K562 (cell line): ENCODE data around the gene AARSD1. TPM values are rescaled to one million over a fixed set of nuclear protein-coding genes. Genes with fewer than 3 reads are reported as not detected.

Experiments
- CBX3 ChIP-seq, 2 experiments: IDR thresholded peaks; 1 replicate in 1 of 2; 2 replicates in 1 of 2; pipeline ENCODE4 v1.6.1; 2012; ENCODE audit warnings: inconsistent platforms in 2 of 2, low read length in 2 of 2, borderline replicate concordance in 1 of 2, control low read depth in 1 of 2
- CXXC5 ChIP-seq: fragments of 250-450 bp; sonication (Bioruptor Pico); IDR thresholded peaks from 2 replicates; pipeline ENCODE4 v1.8.0; 2022; ENCODE audit warnings: inconsistent platforms, mild to moderate bottlenecking, moderate library complexity
- ELF4 ChIP-seq: fragments of 450-650 bp; formaldehyde crosslinking; IDR thresholded peaks from 2 replicates; pipeline ENCODE4 v1.4.0; 2022; ENCODE audit warnings: missing genetic modification characterization
- FOS ChIP-seq: IDR thresholded peaks from 3 replicates; pipeline ENCODE4 v1.6.1; 2011; ENCODE audit not compliant: insufficient read length; ENCODE audit errors: extremely low read depth
- NCOA6 ChIP-seq: fragments of 450-650 bp; IDR thresholded peaks from 2 replicates; pipeline ENCODE4 v1.6.1; 2017; ENCODE audit warnings: mild to moderate bottlenecking
- NFYB ChIP-seq: IDR thresholded peaks from 2 replicates; pipeline ENCODE4 v1.6.1; 2011; ENCODE audit warnings: mild to moderate bottlenecking, moderate library complexity; ENCODE audit not compliant: insufficient read length; ENCODE audit errors: extremely low read depth
- POLR2A ChIP-seq: fragments of 450-650 bp; conservative IDR thresholded peaks from 2 replicates; pipeline ENCODE4 v1.6.1; 2016
- TBP ChIP-seq: optimal IDR thresholded peaks from 2 replicates; pipeline ENCODE3; 2011; ENCODE audit warnings: low read depth, low read length, improper control_type of control experiment
- YBX1 ChIP-seq: fragments of 450-650 bp; IDR thresholded peaks from 2 replicates; pipeline ENCODE4 v1.7.1; 2016; ENCODE audit warnings: mild to moderate bottlenecking
- YY1 ChIP-seq, 3 experiments: IDR thresholded peaks; 2 replicates each; pipeline ENCODE4 v1.6.1; 2011; ENCODE audit warnings: low read length in 2 of 3, mild to moderate bottlenecking in 2 of 3, moderate library complexity in 2 of 3, borderline replicate concordance in 1 of 3, control low read depth in 1 of 3, low read depth in 1 of 3; ENCODE audit not compliant: insufficient read depth in 3 of 3, insufficient replicate concordance in 2 of 3, control insufficient read depth in 1 of 3, insufficient read length in 1 of 3; ENCODE audit errors: extremely low read depth in 1 of 3
- polyA plus RNA-seq, 8 experiments: library from polyadenylated mRNA; depleted of rRNA in 4 of 8; stranded (reverse) in 5 of 8; unstranded in 3 of 8; fragments of >200 nt; fragmentation: Nextera tagmentation in 2 of 8; fragmentation: Illumina TruSeq in 1 of 8; extraction: Ambion mirVana in 2 of 8; extraction: Trizol in 1 of 8; gene quantifications; 2 replicates each; pipeline versions ENCODE4 v1.2.1 to v1.2.3, GENCODE V29; 2011 to 2014; ENCODE audit warnings: inconsistent platforms in 1 of 8, missing spikeins in 1 of 8
- total RNA-seq, 7 experiments: library from RNA; depleted of rRNA in 6 of 7; stranded (reverse); fragments of >200 nt in 6 of 7; fragmentation: Illumina TruSeq in 2 of 7; extraction: Trizol in 2 of 7; gene quantifications; 2 replicates each; pipeline versions ENCODE4 v1.2.1 to v1.2.3, GENCODE V29; 2011 to 2021; ENCODE audit warnings: low replicate concordance in 1 of 7
- TF ChIP-seq, protein P1 (sequence below): fragments of 450-650 bp; IDR thresholded peaks from 2 replicates; pipeline ENCODE4 v1.6.1; 2017; ENCODE audit warnings: antibody characterized with exemption, mild to moderate bottlenecking
- TF ChIP-seq, protein P2 (sequence below): IDR thresholded peaks from 3 replicates; pipeline ENCODE4 v1.6.1; 2011; ENCODE audit warnings: borderline replicate concordance, mild to moderate bottlenecking; ENCODE audit not compliant: insufficient read length, insufficient read depth
- TF ChIP-seq, protein P3 (sequence below), 2 experiments: IDR thresholded peaks; 2 replicates each; pipeline ENCODE4 v1.6.1; 2011; ENCODE audit warnings: borderline replicate concordance in 1 of 2, control low read depth in 1 of 2, low read depth in 1 of 2, low read length in 1 of 2, mild to moderate bottlenecking in 1 of 2, mixed read lengths in 1 of 2, moderate library complexity in 1 of 2; ENCODE audit not compliant: insufficient read depth in 1 of 2, insufficient read length in 1 of 2, poor library complexity in 1 of 2, severe bottlenecking in 1 of 2; ENCODE audit errors: extremely low read depth in 1 of 2
- TF ChIP-seq, protein P4 (sequence below), 2 experiments: fragments of 450-650 bp in 1 of 2; sonication (generic) in 1 of 2; formaldehyde crosslinking in 1 of 2; IDR thresholded peaks in 1 of 2; conservative IDR thresholded peaks in 1 of 2; 2 replicates each; pipeline versions ENCODE4 v1.6.1 to v1.8.1; 2016 to 2023; ENCODE audit warnings: mild to moderate bottlenecking in 2 of 2, moderate library complexity in 2 of 2, inconsistent platforms in 1 of 2, missing genetic modification reagents in 1 of 2
- TF ChIP-seq, protein P5 (sequence below): fragments of 450-650 bp; IDR thresholded peaks from 2 replicates; pipeline ENCODE4 v1.6.1; 2014; ENCODE audit warnings: low read depth, mild to moderate bottlenecking, moderate library complexity, borderline replicate concordance

Gene AARSD1
- total and polyA plus RNA-seq, 9 of the 15 experiments (the other 6 are each of a cell fraction or from before 2014, with no cell fraction given), result 51.7 to 98.5 (median 68.6) TPM

DNA sequence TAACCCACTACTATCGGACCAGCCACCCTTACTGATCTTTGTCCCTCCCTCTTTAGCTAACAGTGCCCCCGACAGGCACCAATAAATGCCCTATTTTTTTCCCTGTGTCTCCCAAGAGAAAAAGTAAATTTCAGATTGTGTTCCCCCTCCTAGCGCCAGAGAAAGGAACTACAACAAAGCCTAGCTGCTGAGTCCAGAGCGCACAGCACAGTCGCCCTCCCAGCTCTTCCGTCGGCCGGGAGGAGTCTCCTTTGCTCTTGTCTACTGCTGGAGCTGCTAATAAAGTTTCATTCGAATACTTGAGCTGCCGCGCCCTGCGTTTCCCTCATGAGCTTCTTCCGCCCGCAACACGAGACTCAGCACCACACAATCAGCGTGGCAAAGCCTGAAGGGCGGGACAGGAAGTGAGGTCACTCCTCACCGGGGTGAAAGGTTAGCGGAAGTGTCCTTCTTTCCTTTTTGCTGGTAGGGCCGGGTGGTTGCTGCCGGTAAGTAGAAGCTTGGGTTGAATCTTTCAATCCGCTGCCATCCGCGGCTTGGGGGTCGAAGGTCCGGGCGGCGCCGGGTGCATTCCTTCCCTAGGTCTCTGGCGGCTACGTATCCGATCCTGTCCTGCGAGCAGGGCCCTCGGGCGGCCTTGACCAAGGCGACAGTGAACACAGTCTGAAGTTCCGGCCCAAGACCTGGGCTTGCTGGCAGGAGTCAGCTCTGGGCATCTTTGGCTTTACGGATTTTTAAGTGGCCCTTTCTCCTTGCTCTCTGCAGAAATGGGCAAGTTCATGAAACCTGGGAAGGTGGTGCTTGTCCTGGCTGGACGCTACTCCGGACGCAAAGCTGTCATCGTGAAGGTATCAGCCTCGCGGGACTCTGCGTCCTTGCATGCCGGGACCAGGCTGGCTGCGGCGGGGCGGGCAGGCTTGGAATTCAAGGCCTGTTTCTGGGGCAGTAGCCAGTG lies 34.0 kb upstream of the AARSD1 start, which contains the start of gene RPL27 (continued):
- peak in 1 of 3 experiments; percentile 66 for TF ChIP-seq YY1 (IDR thresholded peaks at IDR 0.05; ENCODE audit: borderline replicate concordance in 1 of 3, control insufficient read depth in 1 of 3, extremely low read depth in 1 of 3, insufficient read depth in 3 of 3, insufficient read length in 1 of 3, insufficient replicate concordance in 2 of 3, low read depth in 1 of 3, low read length in 2 of 3)
- TF ChIP-seq YBX1, result no peak
- TF ChIP-seq, protein P1, sequence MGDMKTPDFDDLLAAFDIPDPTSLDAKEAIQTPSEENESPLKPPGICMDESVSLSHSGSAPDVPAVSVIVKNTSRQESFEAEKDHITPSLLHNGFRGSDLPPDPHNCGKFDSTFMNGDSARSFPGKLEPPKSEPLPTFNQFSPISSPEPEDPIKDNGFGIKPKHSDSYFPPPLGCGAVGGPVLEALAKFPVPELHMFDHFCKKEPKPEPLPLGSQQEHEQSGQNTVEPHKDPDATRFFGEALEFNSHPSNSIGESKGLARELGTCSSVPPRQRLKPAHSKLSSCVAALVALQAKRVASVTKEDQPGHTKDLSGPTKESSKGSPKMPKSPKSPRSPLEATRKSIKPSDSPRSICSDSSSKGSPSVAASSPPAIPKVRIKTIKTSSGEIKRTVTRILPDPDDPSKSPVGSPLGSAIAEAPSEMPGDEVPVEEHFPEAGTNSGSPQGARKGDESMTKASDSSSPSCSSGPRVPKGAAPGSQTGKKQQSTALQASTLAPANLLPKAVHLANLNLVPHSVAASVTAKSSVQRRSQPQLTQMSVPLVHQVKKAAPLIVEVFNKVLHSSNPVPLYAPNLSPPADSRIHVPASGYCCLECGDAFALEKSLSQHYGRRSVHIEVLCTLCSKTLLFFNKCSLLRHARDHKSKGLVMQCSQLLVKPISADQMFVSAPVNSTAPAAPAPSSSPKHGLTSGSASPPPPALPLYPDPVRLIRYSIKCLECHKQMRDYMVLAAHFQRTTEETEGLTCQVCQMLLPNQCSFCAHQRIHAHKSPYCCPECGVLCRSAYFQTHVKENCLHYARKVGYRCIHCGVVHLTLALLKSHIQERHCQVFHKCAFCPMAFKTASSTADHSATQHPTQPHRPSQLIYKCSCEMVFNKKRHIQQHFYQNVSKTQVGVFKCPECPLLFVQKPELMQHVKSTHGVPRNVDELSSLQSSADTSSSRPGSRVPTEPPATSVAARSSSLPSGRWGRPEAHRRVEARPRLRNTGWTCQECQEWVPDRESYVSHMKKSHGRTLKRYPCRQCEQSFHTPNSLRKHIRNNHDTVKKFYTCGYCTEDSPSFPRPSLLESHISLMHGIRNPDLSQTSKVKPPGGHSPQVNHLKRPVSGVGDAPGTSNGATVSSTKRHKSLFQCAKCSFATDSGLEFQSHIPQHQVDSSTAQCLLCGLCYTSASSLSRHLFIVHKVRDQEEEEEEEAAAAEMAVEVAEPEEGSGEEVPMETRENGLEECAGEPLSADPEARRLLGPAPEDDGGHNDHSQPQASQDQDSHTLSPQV, result peak; percentile 9; the same call in 1 of the 2 replicates
- TF ChIP-seq, protein P2, sequence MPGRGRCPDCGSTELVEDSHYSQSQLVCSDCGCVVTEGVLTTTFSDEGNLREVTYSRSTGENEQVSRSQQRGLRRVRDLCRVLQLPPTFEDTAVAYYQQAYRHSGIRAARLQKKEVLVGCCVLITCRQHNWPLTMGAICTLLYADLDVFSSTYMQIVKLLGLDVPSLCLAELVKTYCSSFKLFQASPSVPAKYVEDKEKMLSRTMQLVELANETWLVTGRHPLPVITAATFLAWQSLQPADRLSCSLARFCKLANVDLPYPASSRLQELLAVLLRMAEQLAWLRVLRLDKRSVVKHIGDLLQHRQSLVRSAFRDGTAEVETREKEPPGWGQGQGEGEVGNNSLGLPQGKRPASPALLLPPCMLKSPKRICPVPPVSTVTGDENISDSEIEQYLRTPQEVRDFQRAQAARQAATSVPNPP, result no peak
- TF ChIP-seq, protein P3, sequence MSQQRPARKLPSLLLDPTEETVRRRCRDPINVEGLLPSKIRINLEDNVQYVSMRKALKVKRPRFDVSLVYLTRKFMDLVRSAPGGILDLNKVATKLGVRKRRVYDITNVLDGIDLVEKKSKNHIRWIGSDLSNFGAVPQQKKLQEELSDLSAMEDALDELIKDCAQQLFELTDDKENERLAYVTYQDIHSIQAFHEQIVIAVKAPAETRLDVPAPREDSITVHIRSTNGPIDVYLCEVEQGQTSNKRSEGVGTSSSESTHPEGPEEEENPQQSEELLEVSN (IDR thresholded peaks at IDR 0.05; ENCODE audit: borderline replicate concordance in 1 of 2, extremely low read depth in 1 of 2, insufficient read depth in 1 of 2, insufficient read length in 1 of 2, low read depth in 1 of 2, low read length in 1 of 2, poor library complexity in 1 of 2, severe bottlenecking in 1 of 2), result peak; percentile 61 to 66
- TF ChIP-seq ELF4 (CRISPR knock-in tag), result 0 out of 2 replicates have a peak, but pooled peaks have one; percentile 34
- peak in 1 of 2 experiments; percentile 34; a peak in 1 of 3 replicates for TF ChIP-seq CBX3 (IDR thresholded peaks at IDR 0.05; ENCODE audit: borderline replicate concordance in 1 of 2, low read length in 2 of 2)
- TF ChIP-seq CXXC5 (CRISPR knock-in tag), result peak; percentile 98
- 0 out of 2 replicates have a peak, but pooled peaks have one; percentile 41 for TF ChIP-seq NCOA6
- TF ChIP-seq, protein P4, sequence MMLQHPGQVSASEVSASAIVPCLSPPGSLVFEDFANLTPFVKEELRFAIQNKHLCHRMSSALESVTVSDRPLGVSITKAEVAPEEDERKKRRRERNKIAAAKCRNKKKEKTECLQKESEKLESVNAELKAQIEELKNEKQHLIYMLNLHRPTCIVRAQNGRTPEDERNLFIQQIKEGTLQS (IDR thresholded peaks at IDR 0.05), result peak; percentile 82
- TF ChIP-seq, protein P4 (CRISPR knock-in tag; conservative IDR thresholded peaks at IDR 0.05), result peak; percentile 95
- TF ChIP-seq, protein P5, sequence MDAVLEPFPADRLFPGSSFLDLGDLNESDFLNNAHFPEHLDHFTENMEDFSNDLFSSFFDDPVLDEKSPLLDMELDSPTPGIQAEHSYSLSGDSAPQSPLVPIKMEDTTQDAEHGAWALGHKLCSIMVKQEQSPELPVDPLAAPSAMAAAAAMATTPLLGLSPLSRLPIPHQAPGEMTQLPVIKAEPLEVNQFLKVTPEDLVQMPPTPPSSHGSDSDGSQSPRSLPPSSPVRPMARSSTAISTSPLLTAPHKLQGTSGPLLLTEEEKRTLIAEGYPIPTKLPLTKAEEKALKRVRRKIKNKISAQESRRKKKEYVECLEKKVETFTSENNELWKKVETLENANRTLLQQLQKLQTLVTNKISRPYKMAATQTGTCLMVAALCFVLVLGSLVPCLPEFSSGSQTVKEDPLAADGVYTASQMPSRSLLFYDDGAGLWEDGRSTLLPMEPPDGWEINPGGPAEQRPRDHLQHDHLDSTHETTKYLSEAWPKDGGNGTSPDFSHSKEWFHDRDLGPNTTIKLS, result peak; percentile 98
- TF ChIP-seq NFYB, result peak; percentile 12
- peak; percentile 98 for TF ChIP-seq TBP
- peak; percentile 99 for TF ChIP-seq POLR2A
- peak; percentile 17 for TF ChIP-seq FOS
